ENCODE data around the gene ASB9. TPM values are rescaled to one million over a fixed set of nuclear protein-coding genes. Genes with fewer than 3 reads are reported as not detected.

Gene ASB9
- total RNA-seq, 1 donor from 2014 or later: not detected

GRCh38 chrX:15207384-15207783 is 62.5 kb downstream of the ASB9 start:
- DNase-seq: no peak

GRCh38 chrX:15206306-15206705 is 63.6 kb downstream of the ASB9 start:
- peaks cover 2% of the 10 kb centered on the region for H3K27me3 Mint-ChIP-seq (ENCODE audit: unreplicated experiment)
- no peak for TF ChIP-seq CTCF (IDR thresholded peaks at IDR 0.05; ENCODE audit: partially characterized antibody, unreplicated experiment)
- H3K4me1 Mint-ChIP-seq (ENCODE audit: low read depth, unreplicated experiment): no peaks in the 10 kb centered on the region
- no peaks in the 10 kb centered on the region for H3K9me3 Mint-ChIP-seq (ENCODE audit: unreplicated experiment)
- no peak for DNase-seq
- H3K27ac Mint-ChIP-seq (ENCODE audit: unreplicated experiment): no peak overlapping the region
- H3K4me3 Mint-ChIP-seq (ENCODE audit: unreplicated experiment): no peak overlapping the region
- no peaks in the 10 kb centered on the region for H3K36me3 Mint-ChIP-seq (ENCODE audit: unreplicated experiment)

More at GRCh38 chrX:15207384-15207783, 62.5 kb downstream of the ASB9 start:
- peaks cover 2% of the 10 kb centered on the region for H3K27me3 Mint-ChIP-seq (ENCODE audit: unreplicated experiment)
- no peaks in the 10 kb centered on the region for H3K9me3 Mint-ChIP-seq (ENCODE audit: unreplicated experiment)
- no peak for TF ChIP-seq CTCF (IDR thresholded peaks at IDR 0.05; ENCODE audit: partially characterized antibody, unreplicated experiment)
- H3K36me3 Mint-ChIP-seq (ENCODE audit: unreplicated experiment): no peaks in the 10 kb centered on the region
- no peak overlapping the region for H3K27ac Mint-ChIP-seq (ENCODE audit: unreplicated experiment)
- H3K4me3 Mint-ChIP-seq (ENCODE audit: unreplicated experiment): no peak overlapping the region
- no peaks in the 10 kb centered on the region for H3K4me1 Mint-ChIP-seq (ENCODE audit: low read depth, unreplicated experiment)

- no peaks in the 10 kb centered on the region for H3K4me1 Mint-ChIP-seq (ENCODE audit: low read depth, unreplicated experiment)
- no peak overlapping the region for H3K4me3 Mint-ChIP-seq (ENCODE audit: unreplicated experiment)
- no peak for TF ChIP-seq CTCF (IDR thresholded peaks at IDR 0.05; ENCODE audit: partially characterized antibody, unreplicated experiment)
- H3K36me3 Mint-ChIP-seq (ENCODE audit: unreplicated experiment): no peaks in the 10 kb centered on the region
- H3K9me3 Mint-ChIP-seq (ENCODE audit: unreplicated experiment): no peaks in the 10 kb centered on the region
- no peak for DNase-seq
- peaks cover 2% of the 10 kb centered on the region for H3K27me3 Mint-ChIP-seq (ENCODE audit: unreplicated experiment)
- no peak overlapping the region for H3K27ac Mint-ChIP-seq (ENCODE audit: unreplicated experiment)
Observed at GRCh38 chrX:15204130-15204751, 65.6 kb downstream of the ASB9 start.

GRCh38 chrX:15203694-15204093 is 66.2 kb downstream of the ASB9 start:
- Mint-ChIP-seq H3K36me3 (ENCODE audit: unreplicated experiment) (no peaks in the 10 kb centered on the region), H3K4me1 (ENCODE audit: low read depth, unreplicated experiment) (no peaks in the 10 kb centered on the region), H3K4me3 (ENCODE audit: unreplicated experiment) (no peak overlapping the region), H3K9me3 (ENCODE audit: unreplicated experiment) (no peaks in the 10 kb centered on the region), H3K27ac (ENCODE audit: unreplicated experiment) (no peak overlapping the region), H3K27me3 (ENCODE audit: unreplicated experiment) (peaks cover 2% of the 10 kb centered on the region)
- no peak for TF ChIP-seq CTCF (IDR thresholded peaks at IDR 0.05; ENCODE audit: partially characterized antibody, unreplicated experiment)
- DNase-seq: no peak

GRCh38 chrX:15202454-15203177 is 67.3 kb downstream of the ASB9 start:
- Mint-ChIP-seq H3K4me1 (ENCODE audit: low read depth, unreplicated experiment) (no peaks in the 10 kb centered on the region), H3K27ac (ENCODE audit: unreplicated experiment) (no peak overlapping the region), H3K27me3 (ENCODE audit: unreplicated experiment) (peaks cover 2% of the 10 kb centered on the region), H3K4me3 (ENCODE audit: unreplicated experiment) (no peak overlapping the region), H3K9me3 (ENCODE audit: unreplicated experiment) (no peaks in the 10 kb centered on the region), H3K36me3 (ENCODE audit: unreplicated experiment) (no peaks in the 10 kb centered on the region)
- no peak for TF ChIP-seq CTCF (IDR thresholded peaks at IDR 0.05; ENCODE audit: partially characterized antibody, unreplicated experiment)
- DNase-seq: no peak

Data from glutamatergic neuron (in vitro differentiated cells).